ENCODE measurements around the gene MPV17L.
"Not testable (repeated sequence)": the region's sequence is repeated elsewhere in the genome, so short reads cannot be mapped to it uniquely, and the experiment has no call there.

MPV17L gene

GRCh38 chr16:15409476-15409875, 13.9 kb downstream of the MPV17L start:
- not testable (repeated sequence) for H3K4me3 ChIP-seq (ENCODE audit: low read length in 2 of 2); H3K27me3 ChIP-seq (ENCODE audit: control insufficient read depth in 1 of 2, insufficient read depth in 2 of 2, low read length in 2 of 2); H3K4me1 ChIP-seq (ENCODE audit: control insufficient read depth, insufficient read depth, low read length); H3K9ac ChIP-seq (ENCODE audit: low read length in 2 of 2); H3K27ac ChIP-seq (ENCODE audit: low read length); H3K36me3 ChIP-seq (ENCODE audit: control insufficient read depth in 2 of 2, insufficient read depth in 2 of 2, low read length in 2 of 2); H3K9me3 ChIP-seq (ENCODE audit: control insufficient read depth in 2 of 2, low read length in 2 of 2)

DNA sequence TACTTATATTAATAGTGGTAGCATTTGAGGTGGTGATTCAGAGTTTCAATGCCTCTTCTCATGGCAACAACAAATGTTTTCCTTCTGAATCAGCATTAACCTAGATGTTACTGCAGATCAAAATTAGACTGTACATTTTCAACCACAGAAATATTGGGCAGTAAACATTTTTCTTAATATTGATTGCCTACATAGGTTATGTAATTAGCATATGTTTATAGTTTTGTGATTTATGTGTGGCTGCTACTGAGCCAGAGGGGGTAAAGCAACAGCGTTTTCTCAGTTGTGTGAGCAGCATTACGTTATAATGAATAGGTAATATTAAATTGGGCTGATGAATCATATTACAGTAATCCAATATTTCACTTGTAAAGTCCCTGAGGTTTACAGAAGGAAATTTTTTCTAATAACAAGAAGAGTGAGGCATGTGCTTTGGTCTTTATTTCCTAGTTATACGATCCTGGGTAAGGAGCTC, 20.0 kb downstream of the MPV17L start:
- Histone ChIP-seq H3K27ac (ENCODE audit: low read length) (no peak overlapping the region), H3K9me3 (ENCODE audit: control insufficient read depth in 2 of 2, low read length in 2 of 2) (no peaks in the 10 kb centered on the region), H3K9ac (ENCODE audit: low read length in 2 of 2) (no peak overlapping the region), H3K4me3 (ENCODE audit: low read length in 2 of 2) (no peak overlapping the region), H3K27me3 (ENCODE audit: control insufficient read depth in 1 of 2, insufficient read depth in 2 of 2, low read length in 2 of 2) (no peaks in the 10 kb centered on the region), H3K36me3 (ENCODE audit: control insufficient read depth in 2 of 2, insufficient read depth in 2 of 2, low read length in 2 of 2) (no peaks in the 10 kb centered on the region), H3K4me1 (ENCODE audit: control insufficient read depth, insufficient read depth, low read length) (no peaks in the 10 kb centered on the region)

GRCh38 chr16:15417197-15417596, 21.6 kb downstream of the MPV17L start:
- H3K9me3 ChIP-seq (ENCODE audit: control insufficient read depth in 2 of 2, low read length in 2 of 2), result no peaks in the 10 kb centered on the region
- no peaks in the 10 kb centered on the region for H3K27me3 ChIP-seq (ENCODE audit: control insufficient read depth in 1 of 2, insufficient read depth in 2 of 2, low read length in 2 of 2)
- H3K4me3 ChIP-seq (ENCODE audit: low read length in 2 of 2), result no peak overlapping the region
- no peak overlapping the region for H3K9ac ChIP-seq (ENCODE audit: low read length in 2 of 2)
- no peaks in the 10 kb centered on the region for H3K4me1 ChIP-seq (ENCODE audit: control insufficient read depth, insufficient read depth, low read length)
- H3K27ac ChIP-seq (ENCODE audit: low read length), result no peak overlapping the region
- no peaks in the 10 kb centered on the region for H3K36me3 ChIP-seq (ENCODE audit: control insufficient read depth in 2 of 2, insufficient read depth in 2 of 2, low read length in 2 of 2)

- H3K9me3 ChIP-seq (ENCODE audit: control insufficient read depth in 2 of 2, low read length in 2 of 2), result no peaks in the 10 kb centered on the region
- no peak overlapping the region for H3K4me3 ChIP-seq (ENCODE audit: low read length in 2 of 2)
- no peaks in the 10 kb centered on the region for H3K4me1 ChIP-seq (ENCODE audit: control insufficient read depth, insufficient read depth, low read length)
- no peaks in the 10 kb centered on the region for H3K36me3 ChIP-seq (ENCODE audit: control insufficient read depth in 2 of 2, insufficient read depth in 2 of 2, low read length in 2 of 2)
- H3K9ac ChIP-seq (ENCODE audit: low read length in 2 of 2), result no peak overlapping the region
- no peak overlapping the region for H3K27ac ChIP-seq (ENCODE audit: low read length)
- H3K27me3 ChIP-seq (ENCODE audit: control insufficient read depth in 1 of 2, insufficient read depth in 2 of 2, low read length in 2 of 2), result no peaks in the 10 kb centered on the region
These were observed 22.7 kb downstream of the MPV17L start for GRCh38 chr16:15418206-15418605.

- not testable (repeated sequence) for H3K27me3 ChIP-seq (ENCODE audit: control insufficient read depth in 1 of 2, insufficient read depth in 2 of 2, low read length in 2 of 2); H3K27ac ChIP-seq (ENCODE audit: low read length); H3K9ac ChIP-seq (ENCODE audit: low read length in 2 of 2); H3K9me3 ChIP-seq (ENCODE audit: control insufficient read depth in 2 of 2, low read length in 2 of 2); H3K4me3 ChIP-seq (ENCODE audit: low read length in 2 of 2); H3K36me3 ChIP-seq (ENCODE audit: control insufficient read depth in 2 of 2, insufficient read depth in 2 of 2, low read length in 2 of 2); H3K4me1 ChIP-seq (ENCODE audit: control insufficient read depth, insufficient read depth, low read length)
These were observed 26.1 kb downstream of the MPV17L start for GRCh38 chr16:15421696-15422095.

- no peak overlapping the region for H3K4me3 ChIP-seq (ENCODE audit: low read length in 2 of 2)
- H3K36me3 ChIP-seq (ENCODE audit: control insufficient read depth in 2 of 2, insufficient read depth in 2 of 2, low read length in 2 of 2), result no peaks in the 10 kb centered on the region
- no peaks in the 10 kb centered on the region for H3K27me3 ChIP-seq (ENCODE audit: control insufficient read depth in 1 of 2, insufficient read depth in 2 of 2, low read length in 2 of 2)
- no peak overlapping the region for H3K9ac ChIP-seq (ENCODE audit: low read length in 2 of 2)
- H3K4me1 ChIP-seq (ENCODE audit: control insufficient read depth, insufficient read depth, low read length), result no peaks in the 10 kb centered on the region
- H3K9me3 ChIP-seq (ENCODE audit: control insufficient read depth in 2 of 2, low read length in 2 of 2), result no peaks in the 10 kb centered on the region
- H3K27ac ChIP-seq (ENCODE audit: low read length), result no peak overlapping the region
These were observed 26.7 kb downstream of the MPV17L start for GRCh38 chr16:15422222-15422621.

DNA sequence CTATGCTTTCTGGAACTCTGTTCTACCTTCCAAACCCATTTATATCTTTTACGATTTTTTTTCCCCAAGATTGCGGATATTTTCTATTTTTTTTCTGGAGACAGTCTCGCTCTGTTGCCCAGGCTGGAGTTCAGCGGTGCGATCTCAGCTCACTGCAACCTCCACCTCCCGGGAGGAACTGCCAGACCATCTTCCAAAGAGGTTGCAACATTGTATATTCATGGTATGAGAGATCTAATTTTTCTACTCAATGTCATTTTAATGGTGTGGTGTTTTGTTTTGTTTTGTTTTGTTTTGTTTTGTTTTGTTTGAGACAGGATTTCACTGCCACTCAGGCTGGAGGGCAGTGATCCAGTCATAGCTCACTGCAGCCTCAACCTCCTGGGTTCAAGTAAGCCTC, 30.3 kb downstream of the MPV17L start:
- H3K27me3 ChIP-seq (ENCODE audit: control insufficient read depth in 1 of 2, insufficient read depth in 2 of 2, low read length in 2 of 2), result no peaks in the 10 kb centered on the region
- no peak overlapping the region for H3K4me3 ChIP-seq (ENCODE audit: low read length in 2 of 2)
- H3K9ac ChIP-seq (ENCODE audit: low read length in 2 of 2), result no peak overlapping the region
- H3K9me3 ChIP-seq (ENCODE audit: control insufficient read depth in 2 of 2, low read length in 2 of 2), result no peaks in the 10 kb centered on the region
- no peaks in the 10 kb centered on the region for H3K36me3 ChIP-seq (ENCODE audit: control insufficient read depth in 2 of 2, insufficient read depth in 2 of 2, low read length in 2 of 2)
- H3K4me1 ChIP-seq (ENCODE audit: control insufficient read depth, insufficient read depth, low read length), result no peaks in the 10 kb centered on the region
- H3K27ac ChIP-seq (ENCODE audit: low read length), result no peak overlapping the region

DNA sequence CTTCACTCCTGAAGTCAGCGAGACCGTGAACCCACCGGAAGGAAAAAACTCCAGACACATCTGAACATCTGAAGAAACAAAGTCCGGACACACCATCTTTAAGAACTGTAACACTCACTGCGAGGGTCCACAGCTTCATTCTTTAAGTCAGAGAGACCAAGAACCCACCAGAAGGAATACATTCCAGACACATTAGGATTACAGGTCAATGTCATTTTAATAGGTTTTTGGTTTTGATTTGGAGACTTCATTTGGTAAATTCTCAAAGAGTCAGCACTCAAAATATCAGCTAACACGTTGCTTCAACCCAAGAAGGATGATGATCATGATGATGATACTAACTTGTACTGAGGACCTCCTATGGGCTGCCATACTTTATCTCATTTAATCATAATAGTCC, 31.2 kb downstream of the MPV17L start:
- Histone ChIP-seq H3K27ac (ENCODE audit: low read length) (no peak overlapping the region), H3K9ac (ENCODE audit: low read length in 2 of 2) (no peak overlapping the region), H3K9me3 (ENCODE audit: control insufficient read depth in 2 of 2, low read length in 2 of 2) (no peaks in the 10 kb centered on the region)

GRCh38 chr16:15427648-15428239, 32.2 kb downstream of the MPV17L start:
- Histone ChIP-seq H3K4me3 (ENCODE audit: low read length in 2 of 2) (peak overlapping the region; percentile 43 to 44), H3K9ac (ENCODE audit: low read length in 2 of 2) (no peak overlapping the region), H3K36me3 (ENCODE audit: control insufficient read depth in 2 of 2, insufficient read depth in 2 of 2, low read length in 2 of 2) (no peaks in the 10 kb centered on the region), H3K27ac (ENCODE audit: low read length) (no peak overlapping the region), H3K9me3 (ENCODE audit: control insufficient read depth in 2 of 2, low read length in 2 of 2) (no peaks in the 10 kb centered on the region), H3K27me3 (ENCODE audit: control insufficient read depth in 1 of 2, insufficient read depth in 2 of 2, low read length in 2 of 2) (no peaks in the 10 kb centered on the region), H3K4me1 (ENCODE audit: control insufficient read depth, insufficient read depth, low read length) (no peaks in the 10 kb centered on the region)

More for the DNA sequence above, 31.2 kb downstream of the MPV17L start:
- Histone ChIP-seq H3K4me1 (ENCODE audit: control insufficient read depth, insufficient read depth, low read length) (no peaks in the 10 kb centered on the region), H3K4me3 (ENCODE audit: low read length in 2 of 2) (no peak overlapping the region), H3K36me3 (ENCODE audit: control insufficient read depth in 2 of 2, insufficient read depth in 2 of 2, low read length in 2 of 2) (no peaks in the 10 kb centered on the region), H3K27me3 (ENCODE audit: control insufficient read depth in 1 of 2, insufficient read depth in 2 of 2, low read length in 2 of 2) (no peaks in the 10 kb centered on the region)

- H3K9me3 ChIP-seq (ENCODE audit: control insufficient read depth in 2 of 2, low read length in 2 of 2), result not testable (repeated sequence)
These were observed 35.3 kb downstream of the MPV17L start for GRCh38 chr16:15430884-15431283.

GRCh38 chr16:15434079-15434424, 38.5 kb downstream of the MPV17L start:
- peak overlapping the region; percentile 64 for H3K27ac ChIP-seq (ENCODE audit: low read length)
- peak overlapping the region; percentile 82 to 88 for H3K4me3 ChIP-seq (ENCODE audit: low read length in 2 of 2)

More at GRCh38 chr16:15430884-15431283, 35.3 kb downstream of the MPV17L start:
- H3K4me3 ChIP-seq (ENCODE audit: low read length in 2 of 2); H3K27me3 ChIP-seq (ENCODE audit: control insufficient read depth in 1 of 2, insufficient read depth in 2 of 2, low read length in 2 of 2); H3K36me3 ChIP-seq (ENCODE audit: control insufficient read depth in 2 of 2, insufficient read depth in 2 of 2, low read length in 2 of 2); H3K27ac ChIP-seq (ENCODE audit: low read length); H3K9ac ChIP-seq (ENCODE audit: low read length in 2 of 2): not testable (repeated sequence)
- peaks cover 12% of the 10 kb centered on the region for H3K4me1 ChIP-seq (ENCODE audit: control insufficient read depth, insufficient read depth, low read length)

More at GRCh38 chr16:15434079-15434424, 38.5 kb downstream of the MPV17L start:
- Histone ChIP-seq H3K27me3 (ENCODE audit: control insufficient read depth in 1 of 2, insufficient read depth in 2 of 2, low read length in 2 of 2) (no peaks in the 10 kb centered on the region), H3K9ac (ENCODE audit: low read length in 2 of 2) (peak overlapping the region; percentile 60 to 67), H3K36me3 (ENCODE audit: control insufficient read depth in 2 of 2, insufficient read depth in 2 of 2, low read length in 2 of 2) (no peaks in the 10 kb centered on the region), H3K9me3 (ENCODE audit: control insufficient read depth in 2 of 2, low read length in 2 of 2) (no peaks in the 10 kb centered on the region), H3K4me1 (ENCODE audit: control insufficient read depth, insufficient read depth, low read length) (peaks cover 12% of the 10 kb centered on the region)

Measured in stomach smooth muscle (tissue), 2 donors.